ENCODE data around the gene ZNF296. TPM values are rescaled to one million over a fixed set of nuclear protein-coding genes. Genes with fewer than 3 reads are reported as not detected.

The ZNF296 gene
- total and polyA plus RNA-seq, 2 donors (not counting 3 experiments of a cell fraction or from before 2014, with no cell fraction given): 0.35 to 1.8 TPM

DNA sequence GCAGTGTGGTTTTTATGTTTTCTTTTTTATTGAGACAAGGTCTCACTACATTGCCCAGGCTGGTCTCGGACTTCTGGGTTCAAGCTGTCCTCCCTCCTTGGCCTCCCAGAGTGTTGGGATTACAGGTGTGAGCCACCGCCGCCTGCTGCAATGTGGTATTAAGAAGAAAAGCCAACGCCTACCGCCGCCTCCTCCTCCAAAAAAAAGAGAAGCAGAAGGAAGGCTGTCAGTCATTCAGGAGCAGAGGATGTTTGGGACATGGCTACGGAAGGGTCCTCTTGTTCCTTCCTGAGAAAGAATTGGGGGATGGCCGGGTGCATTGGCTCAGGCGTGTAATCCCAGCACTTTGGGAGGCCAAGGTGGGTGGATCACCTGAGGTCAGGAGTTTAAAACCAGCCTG lies 17.9 kb upstream of the ZNF296 start:
- H3K4me1 ChIP-seq (ENCODE audit: control insufficient read depth, extremely low read depth, insufficient read depth, low read length): peaks cover 23% of the 10 kb centered on the region
- peaks cover 60% of the 10 kb centered on the region for H3K79me2 ChIP-seq (ENCODE audit: control insufficient read depth, insufficient read depth, low read length)
- no peaks in the 10 kb centered on the region for H3K9me1 ChIP-seq (replicated peaks; ENCODE audit: control insufficient read depth, extremely low read depth, insufficient read depth, low read length)
- H3K27ac ChIP-seq (ENCODE audit: insufficient read depth, low read depth, low read length): no peak overlapping the region
- TF ChIP-seq MYC (IDR thresholded peaks at IDR 0.05; ENCODE audit: low read depth, low read length) (no peak), JUN (IDR thresholded peaks at IDR 0.05; ENCODE audit: borderline replicate concordance, insufficient read depth, insufficient read length, low read depth) (no peak), GATA2 (IDR thresholded peaks at IDR 0.05; ENCODE audit: insufficient read depth, insufficient read length, low read depth, low read length) (no peak)
- no peaks in the 10 kb centered on the region for H3K27me3 ChIP-seq (ENCODE audit: control insufficient read depth in 2 of 2, insufficient read depth in 2 of 2, low read length in 2 of 2)
- peak overlapping the region; percentile 88 for H3K9ac ChIP-seq (replicated peaks; ENCODE audit: extremely low read depth, insufficient read depth, low read length)
- no TSS peak for BruUV-seq (replicated peaks)
- H3K4me2 ChIP-seq (ENCODE audit: insufficient read depth, low read length): peak overlapping the region; percentile 96
- DNase-seq (ENCODE audit: low read depth, low spot score) (no peak), FAIRE-seq (no peak)
- intact Hi-C loops (cut with micrococcal nuclease): loop anchor here (5.0 kb wide), 2 partner anchors 33 to 153 kb away; partner anchors contain the start of gene EXOC3L2
- H3K4me3 ChIP-seq (replicated peaks in 1 of 3; ENCODE audit: insufficient read depth in 1 of 3, low read depth in 1 of 3, low read length in 3 of 3): peak overlapping the region in 2 of 3 experiments; percentile 76 to 80
- ChIA-PET POLR2A (no interaction called here), CTCF (no interaction called here)
- H3K9me3 ChIP-seq (replicated peaks; ENCODE audit: control insufficient read depth, insufficient read depth, low read length): no peaks in the 10 kb centered on the region
- peaks cover 0 to 6% of the 10 kb centered on the region in 2 experiments for H3K36me3 ChIP-seq (ENCODE audit: control insufficient read depth in 2 of 2, extremely low read depth in 1 of 2, insufficient read depth in 2 of 2, low read length in 2 of 2)
- no peak overlapping the region for H2AFZ ChIP-seq (ENCODE audit: low read depth, low read length)
- dilution Hi-C loops (cut with MboI; ENCODE audit: extremely low pct_ligation_motif_present, low sequenced_read_pairs): no loop called here
- no peaks in the 10 kb centered on the region for H4K20me1 ChIP-seq (replicated peaks; ENCODE audit: control insufficient read depth, extremely low read depth, insufficient read depth, low read length)

DNA sequence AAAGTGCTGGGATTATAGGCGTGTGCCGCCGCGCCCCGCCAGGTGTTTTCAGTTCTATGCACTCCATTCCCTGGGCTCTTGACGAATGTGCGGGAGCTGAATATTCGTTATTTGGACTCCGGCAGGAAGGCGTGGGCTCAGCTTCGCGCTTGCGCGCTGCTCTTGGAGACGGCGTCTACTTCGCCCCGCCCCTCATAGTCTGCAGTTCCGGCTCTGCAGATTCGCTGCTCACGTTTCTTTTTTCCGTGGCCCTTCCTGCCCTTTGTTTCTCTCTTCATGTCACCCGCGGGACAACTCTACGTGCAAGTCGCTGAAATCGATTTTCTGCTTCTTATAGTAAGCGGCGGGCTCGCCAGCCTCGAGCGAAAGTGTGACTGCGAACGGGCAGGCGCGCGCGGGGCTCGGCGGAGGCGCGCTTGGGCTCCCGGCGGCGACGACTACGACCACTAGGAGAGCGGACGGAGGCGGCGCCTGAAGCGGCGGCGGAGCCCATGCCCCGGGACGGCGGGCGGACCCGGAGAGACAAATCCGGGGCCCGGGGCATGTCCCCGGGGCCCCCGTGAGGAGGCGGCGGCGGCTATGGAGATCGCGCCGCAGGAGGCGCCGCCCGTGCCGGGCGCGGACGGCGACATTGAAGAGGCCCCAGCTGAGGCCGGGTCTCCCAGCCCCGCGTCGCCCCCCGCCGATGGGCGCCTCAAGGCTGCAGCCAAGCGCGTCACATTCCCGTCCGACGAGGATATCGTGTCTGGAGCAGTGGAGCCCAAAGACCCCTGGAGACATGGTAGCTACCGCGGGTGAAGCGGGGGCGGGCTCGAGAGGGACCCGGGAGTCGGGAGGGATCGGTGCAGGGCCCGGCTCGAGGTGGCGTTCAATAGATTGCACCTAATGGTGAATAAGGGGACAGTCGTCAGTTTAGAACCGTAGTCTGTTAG lies 16.7 kb upstream of the ZNF296 start, which contains the start of gene PPP1R37:
Gene PPP1R37, plus strand, starts transcription at position 433 of the 932 bp plus-strand sequence. Its CDS starts 147 bp downstream, at position 580.
- peak; percentile 98 for FAIRE-seq
- DNase-seq (ENCODE audit: low read depth, low spot score): peak; percentile 96
- H3K4me1 ChIP-seq (ENCODE audit: control insufficient read depth, extremely low read depth, insufficient read depth, low read length): peaks cover 14% of the 10 kb centered on the region
- H3K27ac ChIP-seq (ENCODE audit: insufficient read depth, low read depth, low read length): peak within 1 kb of the TSS; percentile 86
- H3K4me2 ChIP-seq (ENCODE audit: insufficient read depth, low read length): peak within 1 kb of the TSS; percentile 96
- no peaks in the 10 kb centered on the region for H3K9me1 ChIP-seq (replicated peaks; ENCODE audit: control insufficient read depth, extremely low read depth, insufficient read depth, low read length)
- TF ChIP-seq MYC (IDR thresholded peaks at IDR 0.05; ENCODE audit: low read depth, low read length) (no peak), POLR2AphosphoS5 (IDR thresholded peaks at IDR 0.05; ENCODE audit: insufficient read depth, low read depth, low read length) (no peak)
- TF ChIP-seq, protein P1, sequence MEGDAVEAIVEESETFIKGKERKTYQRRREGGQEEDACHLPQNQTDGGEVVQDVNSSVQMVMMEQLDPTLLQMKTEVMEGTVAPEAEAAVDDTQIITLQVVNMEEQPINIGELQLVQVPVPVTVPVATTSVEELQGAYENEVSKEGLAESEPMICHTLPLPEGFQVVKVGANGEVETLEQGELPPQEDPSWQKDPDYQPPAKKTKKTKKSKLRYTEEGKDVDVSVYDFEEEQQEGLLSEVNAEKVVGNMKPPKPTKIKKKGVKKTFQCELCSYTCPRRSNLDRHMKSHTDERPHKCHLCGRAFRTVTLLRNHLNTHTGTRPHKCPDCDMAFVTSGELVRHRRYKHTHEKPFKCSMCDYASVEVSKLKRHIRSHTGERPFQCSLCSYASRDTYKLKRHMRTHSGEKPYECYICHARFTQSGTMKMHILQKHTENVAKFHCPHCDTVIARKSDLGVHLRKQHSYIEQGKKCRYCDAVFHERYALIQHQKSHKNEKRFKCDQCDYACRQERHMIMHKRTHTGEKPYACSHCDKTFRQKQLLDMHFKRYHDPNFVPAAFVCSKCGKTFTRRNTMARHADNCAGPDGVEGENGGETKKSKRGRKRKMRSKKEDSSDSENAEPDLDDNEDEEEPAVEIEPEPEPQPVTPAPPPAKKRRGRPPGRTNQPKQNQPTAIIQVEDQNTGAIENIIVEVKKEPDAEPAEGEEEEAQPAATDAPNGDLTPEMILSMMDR (IDR thresholded peaks at IDR 0.05; ENCODE audit: extremely low read depth in 1 of 2, insufficient read depth in 1 of 2, low read depth in 1 of 2, low read length in 2 of 2): peak; percentile 11 to 43
- H3K9ac ChIP-seq (replicated peaks; ENCODE audit: extremely low read depth, insufficient read depth, low read length): peak within 1 kb of the TSS; percentile 88
- no peaks in the 10 kb centered on the region for H4K20me1 ChIP-seq (replicated peaks; ENCODE audit: control insufficient read depth, extremely low read depth, insufficient read depth, low read length)
- intact Hi-C loops (cut with micrococcal nuclease): loop anchor here (1.0 to 5.0 kb wide), 3 partner anchors 34 to 154 kb away; partner anchors contain the start of genes BLOC1S3, EXOC3L2 and TRAPPC6A
- POLR2A ChIA-PET: interaction anchor here (0.6 to 1.0 kb wide), 3 partner anchors 10 to 28 kb away, joined by 3 to 6 read pairs (median 4); no protein-coding TSS in a partner anchor
- no peaks in the 10 kb centered on the region for H3K27me3 ChIP-seq (ENCODE audit: control insufficient read depth in 2 of 2, insufficient read depth in 2 of 2, low read length in 2 of 2)
- BruUV-seq (replicated peaks): no TSS peak
- H3K79me2 ChIP-seq (ENCODE audit: control insufficient read depth, insufficient read depth, low read length): peaks cover 49% of the 10 kb centered on the region
- CTCF ChIA-PET: interaction anchor here (0.9 to 2.9 kb wide), 9 partner anchors 9 to 85 kb away, joined by 3 to 21 read pairs (median 4); partner anchors contain the start of genes BLOC1S3 and TRAPPC6A
- peaks cover 0 to 6% of the 10 kb centered on the region in 2 experiments for H3K36me3 ChIP-seq (ENCODE audit: control insufficient read depth in 2 of 2, extremely low read depth in 1 of 2, insufficient read depth in 2 of 2, low read length in 2 of 2)
- peak within 1 kb of the TSS; percentile 76 to 93 (median 80) for H3K4me3 ChIP-seq (replicated peaks in 1 of 3; ENCODE audit: insufficient read depth in 1 of 3, low read depth in 1 of 3, low read length in 3 of 3)
- H3K9me3 ChIP-seq (replicated peaks; ENCODE audit: control insufficient read depth, insufficient read depth, low read length): no peaks in the 10 kb centered on the region
- H2AFZ ChIP-seq (ENCODE audit: low read depth, low read length): peak within 1 kb of the TSS; percentile 56
- dilution Hi-C loops (cut with MboI; ENCODE audit: extremely low pct_ligation_motif_present, low sequenced_read_pairs): no loop called here
